HepG2 (cell line): ENCODE data around the gene RAB3A. TPM values are rescaled to one million over a fixed set of nuclear protein-coding genes. Genes with fewer than 3 reads are reported as not detected.

ENCODE experiments used
- ATAC-seq: fragments of 200-7000 bp; cut with Tn5 transposase; 3 replicates; pipeline ENCODE4 v1.9.1; 2020; ENCODE audit warnings: mild to moderate bottlenecking, moderate library complexity
- BruUV-seq: library from RNA; stranded (reverse); fragments of 400-500 nt; replicated peaks from 2 replicates; lab custom pipeline; 2021; lab: Mats Ljungman, UMichigan
- CTCF ChIA-PET: fragments of 300-600 bp; formaldehyde crosslinking; extraction: SDS; loops from one replicate; lab custom pipeline; 2021; ENCODE audit warnings: low total read pairs, inconsistent platforms, low intra/inter-chr PET ratio; lab: Yijun Ruan, JAX
- POLR2A ChIA-PET: fragments of 350-600 bp; sonication (Branson Sonifier 250); formaldehyde crosslinking; loops from one replicate; lab custom pipeline; 2020; ENCODE audit warnings: antibody characterized with exemption, inconsistent platforms; lab: Yijun Ruan, JAX
- DNase-seq: peaks from one replicate; pipeline ENCODE4 v3.0.0-alpha.2; 2015; ENCODE audit warnings: low spot score
- FAIRE-seq: peaks from 3 replicates; lab custom pipeline; 2011; peaks lifted over from hg19 to GRCh38; lab: Jason Lieb, UNC
- H2AFZ ChIP-seq: one replicate; pipeline ENCODE4 v1.6.1; 2011; ENCODE audit warnings: low read length, inconsistent platforms
- H3K27ac ChIP-seq: fragments of 300-600 bp; 3 replicates; pipeline ENCODE4 v1.8.0; 2011; ENCODE audit warnings: mixed run types, mild to moderate bottlenecking, mixed read lengths, low read length, inconsistent platforms; ENCODE audit not compliant: insufficient read depth; ENCODE audit errors: extremely low read length
- H3K27me3 ChIP-seq, 2 experiments: fragments of 200-600 bp in 1 of 2; 2 replicates in 1 of 2; 3 replicates in 1 of 2; pipeline versions ENCODE4 v1.6.0 to v1.8.0; 2011; ENCODE audit warnings: low read length in 2 of 2, mild to moderate bottlenecking in 2 of 2, moderate library complexity in 2 of 2, inconsistent platforms in 1 of 2; ENCODE audit not compliant: insufficient read depth in 2 of 2, control insufficient read depth in 1 of 2
- H3K36me3 ChIP-seq, 2 experiments: fragments of 200-600 bp in 1 of 2; replicated peaks in 1 of 2; 2 replicates in 1 of 2; 3 replicates in 1 of 2; pipeline versions ENCODE4 v1.5.1 to v1.8.0; 2011; ENCODE audit warnings: low read length in 2 of 2, inconsistent platforms in 1 of 2; ENCODE audit not compliant: insufficient read depth in 2 of 2, control insufficient read depth in 1 of 2
- H3K4me1 ChIP-seq: 2 replicates; pipeline ENCODE4 v1.5.1; 2012; ENCODE audit warnings: low read length, inconsistent platforms; ENCODE audit not compliant: insufficient read depth
- H3K4me2 ChIP-seq: 2 replicates; pipeline ENCODE4 v1.6.0; 2011; ENCODE audit warnings: low read depth, low read length, inconsistent platforms
- H3K4me3 ChIP-seq, 3 experiments: fragments of 200-600 bp in 1 of 3; sonication (generic), shearing (Covaris generic) in 1 of 3; replicated peaks in 1 of 3; 2 replicates each; pipeline ENCODE4 v1.5.1; 2011 to 2016; ENCODE audit warnings: low read length in 3 of 3, inconsistent platforms in 2 of 3, low read depth in 2 of 3, mild to moderate bottlenecking in 2 of 3, control low read depth in 1 of 3, mixed read lengths in 1 of 3; ENCODE audit not compliant: insufficient read depth in 1 of 3
- H3K79me2 ChIP-seq: one replicate; pipeline ENCODE4 v1.6.1; 2011; ENCODE audit warnings: low read length, inconsistent platforms; ENCODE audit not compliant: insufficient read depth
- H3K9ac ChIP-seq: 2 replicates; pipeline ENCODE4 v1.6.0; 2011; ENCODE audit warnings: mild to moderate bottlenecking, low read depth, low read length, inconsistent platforms; ENCODE audit not compliant: insufficient read depth
- H3K9me3 ChIP-seq: 2 replicates; pipeline ENCODE4 v1.5.1; 2012; ENCODE audit warnings: mild to moderate bottlenecking, low read length
- H4K20me1 ChIP-seq: 2 replicates; pipeline ENCODE4 v1.6.0; 2011; ENCODE audit warnings: inconsistent platforms, mild to moderate bottlenecking, low read length, moderate library complexity; ENCODE audit not compliant: insufficient read depth
- CERS6 ChIP-seq: sonication (generic); formaldehyde crosslinking; IDR thresholded peaks from 2 replicates; pipeline ENCODE4 v1.5.0; 2020; ENCODE audit warnings: missing genetic modification reagents
- HMG20B ChIP-seq: conservative IDR thresholded peaks from 2 replicates; pipeline ENCODE4 v1.6.1; 2016; ENCODE audit warnings: missing genetic modification reagents, missing compliant biosample characterization
- SNAPC2 ChIP-seq: sonication (generic); formaldehyde crosslinking; IDR thresholded peaks from 2 replicates; pipeline ENCODE4 v1.8.1; 2022; ENCODE audit warnings: mild to moderate bottlenecking, missing genetic modification reagents
- ZBTB40 ChIP-seq, 2 experiments: fragments of 450-650 bp in 1 of 2; sonication (generic) in 1 of 2; formaldehyde crosslinking in 1 of 2; IDR thresholded peaks; 2 replicates each; pipeline versions ENCODE4 v1.6.1 to v1.8.0; 2016 to 2022; ENCODE audit warnings: antibody characterized with exemption in 1 of 2, mild to moderate bottlenecking in 1 of 2, missing genetic modification reagents in 1 of 2
- ZNF12 ChIP-seq: sonication (generic); formaldehyde crosslinking; IDR thresholded peaks from 2 replicates; pipeline ENCODE4 v1.5.0; 2020; ENCODE audit warnings: missing genetic modification reagents
- ZNF562 ChIP-seq: sonication (generic); formaldehyde crosslinking; IDR thresholded peaks from 2 replicates; pipeline ENCODE4 v1.8.0; 2022; ENCODE audit warnings: missing genetic modification reagents, borderline replicate concordance
- ZNF605 ChIP-seq: sonication (generic); formaldehyde crosslinking; IDR thresholded peaks from 2 replicates; pipeline ENCODE4 v1.8.0; 2022; ENCODE audit warnings: mild to moderate bottlenecking, missing genetic modification reagents
- ZNF775 ChIP-seq: sonication (generic); formaldehyde crosslinking; IDR thresholded peaks from 2 replicates; pipeline ENCODE4 v1.4.0; 2020; ENCODE audit warnings: missing genetic modification reagents, mild to moderate bottlenecking, moderate library complexity, borderline replicate concordance
- ZNF790 ChIP-seq: sonication (generic); formaldehyde crosslinking; IDR thresholded peaks from 2 replicates; pipeline ENCODE4 v1.8.0; 2022; ENCODE audit warnings: missing genetic modification reagents, mild to moderate bottlenecking, borderline replicate concordance
- ZNF883 ChIP-seq: sonication (generic); formaldehyde crosslinking; IDR thresholded peaks from 2 replicates; pipeline ENCODE4 v1.5.1; 2020; ENCODE audit warnings: mild to moderate bottlenecking, missing genetic modification reagents; ENCODE audit errors: not compliant biosample characterization
- WGBS: methylation state at CpG from one replicate; pipeline ENCODE4 v1.1.6; 2017; ENCODE audit warnings: low lambda C conversion rate; 5-methylcytosine and 5-hydroxymethylcytosine counted together
- in situ Hi-C: cut with HindIII; loops from 2 replicates; pipeline ENCODE4 v1.10.0; 2017; ENCODE audit warnings: low pct_unique_long_range_greater_than_20kb; ENCODE audit not compliant: extremely low pct_ligation_motif_present
- intact Hi-C: fragments of 100-400 bp; cut with micrococcal nuclease; formaldehyde crosslinking; loops from one replicate; pipeline ENCODE4 v1.10.0; 2022; ENCODE audit not compliant: unreplicated experiment
- polyA plus RNA-seq, 8 experiments: library from polyadenylated mRNA; depleted of rRNA in 3 of 8; stranded (reverse) in 7 of 8; unstranded in 1 of 8; fragments of >200 nt; fragmentation: Illumina TruSeq in 4 of 8; extraction: Trizol in 4 of 8; gene quantifications; 2 replicates each; pipeline versions ENCODE4 v1.2.1 to v1.2.3, GENCODE V29; 2011 to 2016; ENCODE audit warnings: low read depth in 4 of 8, missing spikeins in 1 of 8, mixed read lengths in 1 of 8; ENCODE audit not compliant: insufficient read depth in 1 of 8
- total RNA-seq, 5 experiments: library from RNA; depleted of rRNA; stranded (reverse); fragments of >200 nt; fragmentation: Illumina TruSeq; extraction: Trizol; gene quantifications; 2 replicates each; pipeline ENCODE4 v1.2.3, GENCODE V29; 2016; ENCODE audit warnings: low read depth in 1 of 5

The RAB3A gene
- total and polyA plus RNA-seq, 2 of the 13 experiments (the other 11 are each of a cell fraction or from before 2014, with no cell fraction given): 0.58 to 0.98 TPM

GRCh38 chr19:18196511-18196845 is 7.4 kb downstream of the RAB3A start (continued):
- TF ChIP-seq CERS6 (CRISPR knock-in tag): no peak
- no peak for TF ChIP-seq ZNF775
- no peak for TF ChIP-seq SNAPC2 (CRISPR knock-in tag)
- no peak for TF ChIP-seq ZNF883
- TF ChIP-seq HMG20B: no peak
- TF ChIP-seq ZNF562: no peak
- no peak for TF ChIP-seq ZNF12 (CRISPR knock-in tag)
- TF ChIP-seq, all 625 proteins: peak for 0

GRCh38 chr19:18194554-18195238 is 9.1 kb downstream of the RAB3A start:
- H3K4me2 ChIP-seq: peak overlapping the region; percentile 91; the same call in 1 of the 2 replicates
- peaks cover 5 to 14% of the 10 kb centered on the region in 2 experiments; a peak in 3 of 5 replicates for H3K36me3 ChIP-seq
- peaks cover 29% of the 10 kb centered on the region for H3K4me1 ChIP-seq
- H3K4me3 ChIP-seq: no peak overlapping the region
- BruUV-seq: no TSS peak
- DNase-seq (no peak), ATAC-seq (no peak), FAIRE-seq (no peak)
- H3K27ac ChIP-seq: no peak overlapping the region
- intact Hi-C loops (no loop called here), in situ Hi-C loops (no loop called here)
- peaks cover 7% of the 10 kb centered on the region for H3K79me2 ChIP-seq
- no peaks in the 10 kb centered on the region for H4K20me1 ChIP-seq
- H3K27me3 ChIP-seq: no peaks in the 10 kb centered on the region; a peak in 1 of 5 replicates
- ChIA-PET POLR2A (no interaction called here), CTCF (no interaction called here)
- no peaks in the 10 kb centered on the region for H3K9me3 ChIP-seq
- WGBS: 89% methylated on average over 25 of the region's 27 CpGs
- H3K9ac ChIP-seq: no peak overlapping the region
- H2AFZ ChIP-seq: no peak overlapping the region
- TF ChIP-seq ZBTB40 (IDR thresholded peaks at IDR 0.05) (no peak), ZBTB40 (CRISPR knock-in tag; IDR thresholded peaks at IDR 0.05) (no peak), ZNF790 (CRISPR knock-in tag) (no peak), ZNF605 (CRISPR knock-in tag) (no peak)
